ENCODE data around the gene TMEM151B.

DNA sequence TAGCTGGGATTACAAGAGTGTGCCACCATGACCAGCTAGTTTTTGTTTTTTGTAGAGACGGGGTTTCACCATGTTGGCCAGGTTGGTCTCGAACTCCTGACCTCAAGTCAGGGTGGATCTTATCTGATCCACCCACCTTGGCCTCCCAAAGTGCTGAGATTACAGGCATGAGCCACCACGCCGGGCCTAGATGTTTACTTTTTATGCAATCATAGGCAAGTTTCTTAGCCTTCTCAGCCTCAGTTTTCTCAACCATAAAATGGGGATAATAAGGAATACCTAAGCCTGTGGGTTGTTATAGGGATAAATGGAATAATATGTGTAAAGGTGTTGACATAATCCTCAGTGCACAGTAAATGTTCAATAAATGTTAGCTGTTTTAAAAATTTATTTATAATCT is 82.0 kb downstream of the TMEM151B start:
- TF ChIP-seq TAF1 (IDR thresholded peaks at IDR 0.05; ENCODE audit: low read depth, low read length), result no peak
- no peak for TF ChIP-seq POLR2AphosphoS5 (IDR thresholded peaks at IDR 0.05; ENCODE audit: low read depth, low read length)
- TF ChIP-seq POLR2A (IDR thresholded peaks at IDR 0.05; ENCODE audit: low read depth, low read length), result no peak
